GM18868 (cell line): ENCODE data around the gene PAFAH2.

Experiments used
- ATAC-seq: cut with Tn5 transposase; IDR thresholded peaks from one replicate; pipeline ENCODE4 v1.9.1; 2021; ENCODE audit warnings: mild to moderate bottlenecking, moderate library complexity; ENCODE audit not compliant: unreplicated experiment

Gene PAFAH2

GRCh38 chr1:26031611-26032220, 33.9 kb upstream of the PAFAH2 start:
- no peak for ATAC-seq

- no peak for ATAC-seq
These were observed 33.3 kb upstream of the PAFAH2 start for GRCh38 chr1:26031196-26031595.

- no peak for ATAC-seq
These were observed 32.1 kb upstream of the PAFAH2 start for GRCh38 chr1:26029864-26030481.

GRCh38 chr1:26029054-26029863, 31.4 kb upstream of the PAFAH2 start:
- ATAC-seq, result no peak

- ATAC-seq, result no peak
These were observed 30.7 kb upstream of the PAFAH2 start for GRCh38 chr1:26028490-26028980.

GRCh38 chr1:26027716-26028489, 30.0 kb upstream of the PAFAH2 start:
- no peak for ATAC-seq

- no peak for ATAC-seq
These were observed 27.7 kb upstream of the PAFAH2 start for GRCh38 chr1:26025517-26025916.

GRCh38 chr1:26025060-26025459, 27.2 kb upstream of the PAFAH2 start:
- ATAC-seq, result no peak

- no peak for ATAC-seq
These were observed 26.0 kb upstream of the PAFAH2 start for GRCh38 chr1:26023826-26024225.

GRCh38 chr1:26023009-26023408, 25.1 kb upstream of the PAFAH2 start:
- no peak for ATAC-seq

- no peak for ATAC-seq
These were observed 24.5 kb upstream of the PAFAH2 start for GRCh38 chr1:26022404-26022779.

- no peak for ATAC-seq
These were observed 24.0 kb upstream of the PAFAH2 start, which contains the start of gene EXTL1 for GRCh38 chr1:26021647-26022403. EXTL1 (plus strand) TSS chr1:26021775; CDS start chr1:26022647, 872 bp downstream.

GRCh38 chr1:26020941-26021646, 23.2 kb upstream of the PAFAH2 start:
- no peak for ATAC-seq

GRCh38 chr1:26020330-26020768, 22.5 kb upstream of the PAFAH2 start:
- no peak for ATAC-seq

GRCh38 chr1:26019641-26020315, 21.9 kb upstream of the PAFAH2 start:
- ATAC-seq, result no peak

GRCh38 chr1:26017606-26018005, 19.7 kb upstream of the PAFAH2 start:
- no peak for ATAC-seq

GRCh38 chr1:26016953-26017545, 19.2 kb upstream of the PAFAH2 start:
- no peak for ATAC-seq

- no peak for ATAC-seq
These were observed 18.5 kb upstream of the PAFAH2 start for GRCh38 chr1:26016258-26016952.
